COLO829 (cell line): ENCODE data around the gene RAD50.
"Not testable (repeated sequence)": the region's sequence is repeated elsewhere in the genome, so short reads cannot be mapped to it uniquely, and the experiment has no call there.

ENCODE experiments used
- DNase-seq: peaks from one replicate; pipeline ENCODE4 v3.0.0; 2012; ENCODE audit warnings: low spot score

The RAD50 gene

DNA sequence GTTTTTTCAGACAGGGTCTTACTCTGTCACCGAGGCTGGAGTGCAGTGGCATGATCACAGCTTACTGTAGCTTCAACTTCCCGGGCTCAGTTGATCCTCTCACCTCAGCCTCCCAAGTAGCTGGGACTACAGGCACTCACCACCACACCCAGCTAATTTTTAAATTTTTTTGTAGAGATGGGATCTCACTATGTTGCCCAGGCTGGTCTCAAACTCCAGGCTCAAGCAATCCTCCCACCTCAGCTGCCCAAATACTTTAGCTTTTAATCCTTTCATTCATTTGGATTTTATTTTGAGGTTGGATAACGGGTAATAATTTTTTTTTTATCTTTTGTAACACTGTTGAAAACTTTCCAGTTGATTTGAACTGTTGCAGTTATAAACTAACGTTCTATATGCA, 76.8 kb downstream of the RAD50 start:
- not testable (repeated sequence) for DNase-seq

DNA sequence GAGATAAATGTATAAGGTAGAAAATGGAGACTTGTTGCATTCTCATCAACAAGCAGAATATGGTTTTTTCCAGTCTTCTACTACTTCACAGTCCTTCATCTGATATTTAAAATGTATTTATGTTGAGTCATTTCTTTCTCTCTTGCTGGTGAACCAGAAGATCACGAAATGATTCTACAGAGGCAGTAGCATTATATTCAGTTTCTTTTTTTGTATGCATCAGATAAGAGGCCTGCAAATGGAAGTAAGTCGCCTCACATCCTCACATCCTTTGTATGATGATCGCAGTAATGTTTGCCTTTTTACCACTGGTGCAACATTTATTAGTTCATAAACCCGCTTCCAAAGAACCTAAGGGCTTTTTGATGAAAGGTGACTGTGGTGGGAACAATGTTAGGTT, 79.1 kb downstream of the RAD50 start:
- no peak for DNase-seq

DNA sequence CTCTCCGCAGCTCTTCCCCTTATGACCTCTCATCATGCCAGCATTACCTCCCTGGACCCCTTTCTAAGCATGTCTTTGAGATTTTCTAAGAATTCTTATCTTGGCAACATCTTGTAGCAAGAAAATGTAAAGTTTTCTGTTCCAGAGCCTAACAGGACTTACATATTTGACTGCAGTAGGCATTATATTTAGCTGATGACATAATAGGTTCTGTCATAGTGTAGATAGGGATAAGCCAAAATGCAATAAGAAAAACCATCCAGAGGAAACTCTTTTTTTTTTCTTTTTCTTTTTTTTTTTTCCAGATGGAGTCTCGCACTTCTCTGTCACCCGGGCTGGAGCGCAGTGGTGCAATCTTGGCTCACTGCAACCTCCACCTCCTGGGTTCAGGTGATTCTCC, 80.5 kb downstream of the RAD50 start:
- no peak for DNase-seq

DNA sequence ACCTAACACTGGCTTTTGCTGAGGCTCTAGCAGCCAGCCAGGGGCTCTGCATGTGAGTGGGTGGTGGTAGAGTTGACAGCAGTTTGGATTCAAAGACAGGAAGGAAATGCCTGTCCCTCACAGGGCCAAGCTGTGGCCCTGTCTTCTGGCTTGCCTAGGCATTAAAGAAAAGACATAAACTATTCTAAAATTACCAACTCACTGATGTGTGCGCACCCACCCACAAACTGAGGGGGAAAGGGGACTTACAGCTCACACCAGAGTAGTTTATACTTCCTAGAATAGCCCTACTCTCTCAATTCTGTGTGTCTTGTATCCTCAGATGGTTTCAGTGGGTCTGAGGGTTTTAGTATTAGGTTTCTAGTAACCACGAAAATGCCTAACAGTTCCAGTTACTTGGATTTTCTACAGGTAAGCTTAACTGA, 82.9 kb downstream of the RAD50 start:
- DNase-seq: no peak

DNA sequence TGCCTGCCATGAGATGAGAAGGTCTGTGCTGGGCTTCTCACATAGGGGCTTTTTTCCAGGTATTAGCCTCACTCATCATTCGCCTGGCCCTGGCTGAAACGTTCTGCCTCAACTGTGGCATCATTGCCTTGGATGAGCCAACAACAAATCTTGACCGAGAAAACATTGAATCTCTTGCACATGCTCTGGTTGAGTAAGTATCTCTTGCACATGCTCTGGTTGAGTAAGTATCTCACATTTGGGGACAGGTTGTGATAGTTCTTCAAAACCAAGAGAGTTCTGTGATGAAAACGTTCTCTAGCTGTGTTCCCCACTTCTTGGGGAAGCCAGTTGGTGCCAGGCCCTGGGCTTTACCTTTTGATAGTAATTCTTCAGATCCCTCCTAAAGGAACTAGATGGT, 83.8 kb downstream of the RAD50 start:
- no peak for DNase-seq

DNA sequence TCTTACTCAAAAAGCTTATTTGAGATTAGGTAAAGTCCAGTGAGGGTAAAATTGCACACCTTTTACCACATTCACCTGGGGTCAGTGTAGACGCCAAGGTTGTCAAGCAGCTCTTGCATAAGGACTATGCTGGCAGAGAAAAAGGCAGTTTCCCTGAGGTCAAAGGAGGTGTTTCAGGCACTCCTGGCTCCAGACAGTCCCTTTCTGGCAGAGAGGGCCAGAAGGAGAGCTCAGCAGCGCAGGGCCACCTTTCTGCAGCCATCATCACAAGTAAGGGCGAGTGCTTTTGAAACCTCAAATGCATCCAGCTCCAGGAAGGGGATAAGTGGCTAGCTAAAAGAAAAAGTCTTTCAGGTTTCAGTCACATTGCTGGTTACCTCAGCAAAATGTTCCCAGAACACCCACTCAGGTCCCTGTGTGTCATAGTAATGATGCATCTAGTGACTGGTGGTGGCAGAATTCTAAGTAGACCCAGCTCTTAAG, 84.5 kb downstream of the RAD50 start:
- DNase-seq: no peak

DNA sequence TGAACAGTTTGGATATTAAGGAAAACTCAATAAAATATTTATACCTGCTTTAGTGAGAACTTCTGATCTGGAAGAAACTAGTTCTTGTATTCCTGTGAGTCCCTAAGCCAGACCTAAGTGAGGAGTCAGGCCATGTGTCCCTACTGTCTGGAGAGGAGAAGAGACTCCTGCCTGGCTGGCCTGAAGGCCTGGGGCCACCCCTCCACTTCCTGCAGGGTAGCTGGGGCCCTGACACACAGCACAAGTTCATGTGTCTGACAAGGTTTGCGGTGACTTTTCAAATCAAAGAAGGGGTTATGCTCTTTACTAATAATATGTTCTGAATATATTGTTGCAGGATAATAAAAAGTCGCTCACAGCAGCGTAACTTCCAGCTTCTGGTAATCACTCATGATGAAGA, 85.1 kb downstream of the RAD50 start:
- DNase-seq: no peak

DNA sequence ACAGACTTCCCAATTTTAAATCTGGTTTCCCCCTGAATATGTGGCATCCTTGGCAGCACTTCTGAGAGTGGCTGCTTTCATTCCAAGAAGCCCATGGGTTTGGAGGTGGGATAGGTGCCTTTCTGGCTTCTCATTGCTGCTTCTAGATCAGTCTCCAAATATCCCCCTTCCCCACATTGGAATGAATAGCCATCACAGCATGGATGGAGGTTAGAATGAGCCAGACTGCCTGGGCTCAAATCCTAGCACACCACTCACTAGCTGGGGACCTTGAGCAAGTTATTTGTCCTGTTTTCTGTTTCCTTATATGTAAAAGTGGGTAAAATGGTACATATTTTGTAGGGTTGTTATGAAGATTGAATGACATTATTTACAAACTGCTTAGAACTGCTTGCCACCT, 87.4 kb downstream of the RAD50 start:
- DNase-seq: no peak

DNA sequence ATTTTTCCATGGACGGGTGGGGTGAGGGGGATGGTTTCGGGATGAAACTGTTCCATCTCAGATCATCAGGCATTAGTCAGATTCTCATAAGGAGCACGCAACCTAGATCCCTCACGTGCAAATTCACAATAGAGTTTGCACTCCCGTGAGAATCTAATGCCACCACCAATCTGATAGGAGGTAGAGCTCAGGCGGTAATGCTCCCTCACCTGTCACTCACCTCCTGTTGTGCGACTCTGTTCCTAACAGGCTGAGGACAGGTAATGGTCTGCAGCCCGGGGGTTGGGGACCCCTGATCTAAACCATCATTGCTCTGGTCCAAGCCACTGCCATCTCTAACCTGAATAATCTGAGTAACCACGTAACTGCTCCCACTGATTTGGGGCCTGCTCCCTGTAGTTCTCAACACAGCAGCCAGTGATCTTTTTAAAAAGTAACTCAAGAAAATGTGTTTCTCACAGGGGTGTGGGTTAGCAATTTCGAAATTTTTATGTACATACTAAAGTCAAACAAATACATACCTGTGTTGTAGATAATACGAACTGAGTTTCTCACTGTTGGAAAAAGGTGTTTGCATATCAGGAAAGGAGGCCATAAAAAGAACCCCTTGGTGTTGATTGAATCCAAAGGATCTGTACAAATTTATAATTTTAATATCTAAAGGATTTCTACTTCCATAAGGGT, 89.9 kb downstream of the RAD50 start:
- no peak for DNase-seq

DNA sequence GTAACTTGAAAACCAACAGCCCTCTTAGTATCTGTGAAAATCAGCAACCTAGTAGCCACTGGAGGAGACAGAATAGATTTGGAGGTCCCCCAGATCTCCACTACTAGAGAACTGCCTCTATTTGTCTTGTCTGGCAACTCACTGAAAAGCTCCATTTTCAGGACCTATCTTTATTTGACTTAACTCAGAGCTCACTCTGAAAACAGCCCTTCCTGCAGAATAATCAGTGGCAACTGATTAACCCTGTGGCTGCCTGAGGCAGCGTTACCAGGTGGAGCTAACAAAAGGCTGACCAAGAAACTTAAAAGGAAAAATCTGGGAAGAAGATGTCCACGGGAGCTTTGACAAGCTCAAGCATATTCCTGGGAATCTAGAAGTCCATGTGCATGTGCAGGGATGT, 90.7 kb downstream of the RAD50 start:
- no peak for DNase-seq

DNA sequence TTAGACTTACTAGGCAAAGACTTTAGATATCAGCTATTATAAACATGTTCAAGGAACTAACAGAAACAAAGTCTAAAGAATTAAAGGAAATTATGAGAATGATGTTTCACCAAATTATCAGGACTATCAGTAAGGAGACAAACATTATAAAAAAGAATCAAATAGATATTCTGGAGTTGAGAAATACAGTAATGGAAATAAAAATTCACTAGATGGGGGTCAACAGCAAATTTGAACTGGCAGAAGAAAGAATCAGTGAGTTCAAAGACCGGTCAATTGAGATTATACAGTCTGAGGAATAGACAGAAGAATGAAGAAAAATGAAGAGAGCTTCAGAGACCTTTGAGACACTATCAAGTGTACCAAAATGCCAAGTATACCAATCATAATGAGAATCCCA, 91.6 kb downstream of the RAD50 start:
- no peak for DNase-seq

DNA sequence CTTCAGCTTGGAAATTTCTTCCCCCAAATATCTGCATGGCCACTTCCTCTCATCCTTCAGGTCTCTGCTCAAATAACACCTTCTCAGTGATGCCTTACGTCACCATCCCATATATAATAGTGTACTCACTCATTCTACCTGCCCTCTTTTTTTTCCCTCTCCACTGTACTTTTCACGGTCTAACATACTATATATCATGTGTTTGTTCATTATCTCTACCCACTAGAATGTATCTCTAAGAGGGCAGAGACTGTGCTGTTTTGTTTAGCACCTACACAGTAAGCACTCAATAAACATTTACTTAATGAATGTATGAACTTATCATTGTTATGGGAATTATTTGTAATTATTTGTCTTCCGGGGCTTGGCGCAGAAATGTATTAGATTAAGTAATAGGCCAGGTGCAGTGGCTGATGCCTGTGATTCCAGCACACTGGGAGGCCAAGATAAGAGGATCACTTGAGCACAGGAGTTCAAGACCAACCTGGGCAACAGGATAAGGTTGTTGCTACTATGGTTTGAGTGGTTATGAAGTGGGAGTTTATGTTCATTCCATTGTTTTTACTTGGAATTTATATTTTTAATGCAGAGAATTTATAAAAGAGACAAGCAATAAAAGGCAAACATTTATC, 95.2 kb downstream of the RAD50 start:
- DNase-seq: no peak

DNA sequence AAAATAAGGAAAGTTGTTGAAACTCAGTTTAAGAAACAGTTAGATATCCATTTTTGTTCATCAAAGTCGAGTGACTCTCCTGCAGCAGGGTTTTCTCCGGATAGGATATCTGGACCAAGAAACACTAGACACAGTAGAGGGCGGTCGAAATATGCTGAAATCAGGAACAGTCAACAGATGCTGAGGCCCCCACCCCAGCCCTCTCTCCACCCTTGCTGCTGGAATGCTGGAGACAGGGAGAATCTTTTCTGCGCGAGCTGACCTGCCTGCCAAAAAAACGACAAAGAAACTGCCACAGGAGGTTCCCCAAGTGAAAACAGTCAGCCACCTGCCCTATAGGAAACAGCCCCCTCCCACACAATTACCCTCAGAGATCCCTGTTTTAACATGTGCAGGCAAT, 96.9 kb downstream of the RAD50 start:
- DNase-seq: no peak

DNA sequence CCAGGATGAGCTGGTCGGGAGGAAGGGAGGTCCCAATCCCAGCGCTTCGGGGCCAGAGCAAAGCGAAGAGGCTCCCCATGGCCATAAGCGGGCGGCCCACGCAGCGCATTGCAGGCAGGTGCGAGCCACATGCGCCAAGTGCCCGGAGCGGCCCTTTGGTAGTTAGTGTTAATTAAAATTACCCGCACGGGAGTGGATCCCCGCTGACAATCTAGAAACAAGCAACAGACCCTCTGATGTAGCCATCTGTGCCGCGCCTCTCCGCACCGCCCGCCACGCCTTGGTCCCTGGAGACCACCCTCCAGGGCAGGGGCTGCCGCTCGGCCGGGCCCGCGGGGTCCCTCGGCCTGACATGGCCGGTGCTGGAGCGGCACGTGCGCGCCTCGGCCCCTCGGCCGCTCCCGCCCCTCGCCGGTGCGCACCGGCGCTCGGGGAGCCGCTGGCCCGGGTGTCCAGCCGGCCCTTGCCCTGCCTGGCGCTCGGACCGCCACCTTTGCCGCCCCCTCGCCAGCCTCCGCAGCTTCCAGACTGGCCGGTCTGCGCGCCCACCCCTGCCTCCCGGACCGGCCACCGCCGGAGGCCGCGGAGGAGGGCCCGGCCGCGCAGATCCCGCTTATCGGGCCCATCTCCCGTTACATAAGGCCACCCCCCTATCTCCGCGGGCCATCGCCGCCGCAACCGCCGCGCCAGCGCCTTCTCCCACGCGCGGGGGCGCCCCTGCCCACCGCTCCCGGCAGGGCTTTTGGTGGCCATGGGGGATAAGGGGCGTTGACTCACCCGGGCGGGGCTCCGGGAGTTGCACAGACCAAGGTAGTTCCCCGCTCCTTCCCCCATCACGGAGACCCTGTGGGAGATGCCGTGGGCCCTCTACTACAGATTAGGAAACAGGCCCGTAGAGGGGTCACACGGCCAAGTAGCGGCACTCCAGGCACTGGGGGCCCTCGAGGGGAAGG, 99.3 kb downstream of the RAD50 start:
- no peak for DNase-seq

DNA sequence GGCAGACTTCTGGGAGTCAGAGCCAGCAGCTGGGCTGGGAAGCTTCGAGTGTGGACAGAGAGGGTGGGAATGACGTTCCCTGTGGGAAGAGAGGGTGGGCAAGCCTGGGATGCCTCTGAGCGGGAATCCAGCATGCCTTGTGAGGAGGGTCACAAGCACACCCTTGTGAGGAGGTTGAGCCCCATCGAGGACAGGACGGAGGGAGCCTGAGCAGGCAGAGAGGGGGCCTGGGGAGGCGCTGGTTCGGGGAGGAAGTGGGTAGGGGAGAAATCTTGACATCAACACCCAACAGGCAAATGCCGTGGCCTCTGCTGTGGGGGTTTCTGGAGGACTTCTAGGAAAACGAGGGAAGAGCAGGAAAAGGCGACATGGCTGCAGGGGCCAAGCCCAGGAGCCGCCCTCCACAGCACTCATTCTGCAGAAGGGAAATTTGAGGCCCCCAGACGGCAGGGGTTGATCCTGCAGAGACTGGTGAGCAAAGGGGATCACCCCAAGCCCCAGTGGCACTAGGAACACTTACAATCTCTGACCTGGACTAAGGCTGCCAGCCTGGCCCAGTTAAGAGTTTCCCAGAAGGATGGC, 100.1 kb downstream of the RAD50 start:
- no peak for DNase-seq

DNA sequence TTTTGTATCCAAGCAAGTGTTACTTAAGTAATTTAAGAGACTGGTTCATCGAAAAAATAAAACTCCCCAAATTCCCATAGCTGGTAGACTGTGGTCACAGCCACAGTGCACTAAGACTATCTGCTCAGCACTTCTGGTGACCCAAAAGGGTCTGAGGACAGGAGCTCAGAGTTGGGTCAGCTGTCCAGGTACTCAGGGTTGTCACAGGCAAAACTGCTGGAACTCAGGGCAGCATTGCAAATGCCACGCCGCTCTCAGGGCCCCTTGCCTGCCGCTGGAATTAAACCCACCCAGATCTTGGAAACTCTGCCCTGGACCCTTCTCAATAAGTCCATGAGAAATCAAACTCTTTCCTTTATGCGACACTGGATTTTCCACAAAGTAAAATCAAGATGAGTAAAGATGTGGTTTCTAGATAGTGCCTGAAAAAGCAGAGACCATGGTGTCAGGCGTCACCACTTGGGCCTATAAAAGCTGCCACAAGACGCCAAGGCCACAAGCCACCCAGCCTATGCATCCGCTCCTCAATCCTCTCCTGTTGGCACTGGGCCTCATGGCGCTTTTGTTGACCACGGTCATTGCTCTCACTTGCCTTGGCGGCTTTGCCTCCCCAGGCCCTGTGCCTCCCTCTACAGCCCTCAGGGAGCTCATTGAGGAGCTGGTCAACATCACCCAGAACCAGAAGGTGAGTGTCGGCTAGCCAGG, 101.1 kb downstream of the RAD50 start, which contains the start of gene IL13:
TSS of gene IL13 (plus strand) at position 498 of the 705 bp plus-strand sequence. CDS start at position 512, 14 bp downstream.
- DNase-seq: no peak

DNA sequence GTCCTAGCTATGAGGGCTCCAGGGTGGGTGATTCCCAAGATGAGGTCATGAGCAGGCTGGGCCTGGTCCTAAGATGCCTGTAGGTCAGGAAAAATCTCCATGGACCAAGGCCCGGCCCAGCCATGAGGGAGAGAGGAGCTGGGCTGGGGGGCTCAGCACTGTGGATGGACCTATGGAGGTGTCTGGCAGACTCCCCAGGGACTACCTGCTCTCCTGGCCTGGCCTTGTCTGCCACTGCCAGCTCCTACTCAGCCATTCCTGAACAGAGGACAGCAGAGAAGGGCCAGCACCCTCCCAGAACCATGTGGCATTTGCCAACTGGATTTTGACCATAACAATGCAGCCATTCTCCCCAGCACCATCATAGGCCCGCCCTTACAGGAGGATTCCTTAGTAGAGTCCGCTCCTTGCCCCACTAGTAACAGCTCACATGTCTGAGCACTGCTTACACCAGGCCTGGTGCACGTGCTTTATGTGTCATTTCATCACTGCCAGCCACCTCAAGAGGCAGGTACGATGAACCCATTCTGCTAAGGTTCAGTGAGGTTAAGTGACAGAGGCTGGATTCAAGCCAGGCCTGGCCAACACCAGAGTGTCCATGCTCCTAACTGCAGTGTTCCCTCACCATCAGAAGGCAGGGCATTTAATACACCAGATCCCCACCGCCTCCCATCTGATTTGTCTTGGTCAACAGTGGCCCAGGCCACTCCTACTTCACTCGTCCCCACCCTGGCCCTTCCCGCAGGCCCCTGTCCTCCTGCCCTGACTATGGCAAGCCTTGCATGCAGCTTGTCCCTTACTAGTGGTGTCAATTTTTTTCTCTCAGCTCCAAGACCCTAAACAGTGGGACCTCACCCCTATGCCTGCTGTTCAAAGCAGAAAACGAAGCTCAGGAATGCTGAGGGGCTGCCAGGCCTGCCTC, 101.9 kb downstream of the RAD50 start:
- DNase-seq: no peak

DNA sequence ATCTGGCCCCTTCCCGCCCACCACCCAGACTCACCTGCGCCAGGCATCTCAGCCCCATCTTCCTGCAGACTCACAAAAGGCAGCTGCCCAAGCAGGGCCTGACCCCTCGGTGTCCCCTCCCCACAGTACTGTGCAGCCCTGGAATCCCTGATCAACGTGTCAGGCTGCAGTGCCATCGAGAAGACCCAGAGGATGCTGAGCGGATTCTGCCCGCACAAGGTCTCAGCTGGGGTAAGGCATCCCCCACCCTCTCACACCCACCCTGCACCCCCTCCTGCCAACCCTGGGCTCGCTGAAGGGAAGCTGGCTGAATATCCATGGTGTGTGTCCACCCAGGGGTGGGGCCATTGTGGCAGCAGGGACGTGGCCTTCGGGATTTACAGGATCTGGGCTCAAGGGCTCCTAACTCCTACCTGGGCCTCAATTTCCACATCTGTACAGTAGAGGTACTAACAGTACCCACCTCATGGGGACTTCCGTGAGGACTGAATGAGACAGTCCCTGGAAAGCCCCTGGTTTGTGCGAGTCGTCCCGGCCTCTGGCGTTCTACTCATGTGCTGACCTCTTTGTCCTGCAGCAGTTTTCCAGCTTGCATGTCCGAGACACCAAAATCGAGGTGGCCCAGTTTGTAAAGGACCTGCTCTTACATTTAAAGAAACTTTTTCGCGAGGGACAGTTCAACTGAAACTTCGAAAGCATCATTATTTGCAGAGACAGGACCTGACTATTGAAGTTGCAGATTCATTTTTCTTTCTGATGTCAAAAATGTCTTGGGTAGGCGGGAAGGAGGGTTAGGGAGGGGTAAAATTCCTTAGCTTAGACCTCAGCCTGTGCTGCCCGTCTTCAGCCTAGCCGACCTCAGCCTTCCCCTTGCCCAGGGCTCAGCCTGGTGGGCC, 103.1 kb downstream of the RAD50 start:
- DNase-seq: no peak

DNA sequence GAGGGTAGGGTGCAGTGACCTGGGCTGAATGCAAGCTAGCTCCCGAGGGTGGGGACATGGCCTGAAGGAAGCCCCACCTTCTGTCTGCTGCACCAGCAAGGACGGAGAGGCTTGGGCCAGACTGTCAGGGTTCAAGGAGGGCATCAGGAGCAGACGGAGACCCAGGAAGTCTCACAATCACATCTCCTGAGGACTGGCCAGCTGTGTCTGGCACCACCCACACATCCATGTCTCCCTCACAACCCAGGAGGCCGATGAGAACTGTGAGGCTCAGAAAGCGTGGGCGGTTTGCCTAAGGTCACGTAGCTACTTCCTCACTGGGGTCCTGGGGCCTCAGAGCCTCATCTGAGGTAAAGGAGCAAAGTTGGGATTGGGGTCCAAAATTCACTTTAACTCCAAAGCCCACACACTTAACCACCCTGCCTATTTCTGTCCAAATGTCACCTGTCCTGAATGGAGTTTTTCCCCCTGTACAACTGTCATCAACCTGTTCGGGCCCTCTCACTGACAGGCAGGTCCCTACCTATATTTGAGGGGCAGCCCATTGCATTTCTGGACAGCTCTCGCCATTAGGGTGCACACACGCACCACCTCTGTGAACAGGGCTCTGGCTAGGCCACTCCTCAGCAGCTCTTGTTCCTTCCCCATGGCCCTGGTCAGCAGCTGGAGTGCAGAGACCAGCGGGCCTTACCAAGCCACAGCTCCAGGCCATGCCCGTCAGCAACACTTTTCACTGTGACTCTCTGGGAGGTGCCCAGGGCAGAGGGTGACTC, 104.6 kb downstream of the RAD50 start:
- DNase-seq: no peak
